Measurements from ENCODE around the gene PDE11A. TPM values are rescaled to one million over a fixed set of nuclear protein-coding genes. Genes with fewer than 3 reads are reported as not detected.

PDE11A gene
- total and polyA plus RNA-seq, 5 donors from 2014 or later, result not detected

GRCh38 chr2:177909962-177910361 is 162.6 kb downstream of the PDE11A start:
- Mint-ChIP-seq H3K9me3 (no peaks in the 10 kb centered on the region), H3K27me3 (no peaks in the 10 kb centered on the region), H3K4me3 (no peak overlapping the region)

GRCh38 chr2:177908824-177909223 is 163.8 kb downstream of the PDE11A start:
- Histone ChIP-seq H3K36me3 (ENCODE audit: control insufficient read depth, insufficient read depth, low read length) (no peaks in the 10 kb centered on the region), H3K4me3 (ENCODE audit: low read depth, low read length) (no peak overlapping the region), H3K27me3 (ENCODE audit: control insufficient read depth, insufficient read depth, low read length) (no peaks in the 10 kb centered on the region), H3K9me3 (ENCODE audit: control insufficient read depth in 2 of 2, low read length in 2 of 2) (no peaks in the 10 kb centered on the region), H3K4me1 (ENCODE audit: control insufficient read depth, insufficient read depth, low read length, poor library complexity, severe bottlenecking) (no peaks in the 10 kb centered on the region), H3K27ac (ENCODE audit: insufficient read depth, low read length, poor library complexity, severe bottlenecking) (no peak overlapping the region)
- no peaks in the 10 kb centered on the region for H3K9me3 Mint-ChIP-seq
- H3K36me3 Mint-ChIP-seq, result no peaks in the 10 kb centered on the region
- no peak for DNase-seq
- no peaks in the 10 kb centered on the region for H3K4me1 Mint-ChIP-seq
- no peak for ATAC-seq (ENCODE audit: low read depth in 2 of 2)
- peak overlapping the region in 1 of 3 donors; percentile 11 for H3K27ac Mint-ChIP-seq
- H3K27me3 Mint-ChIP-seq, result no peaks in the 10 kb centered on the region
- H3K4me3 Mint-ChIP-seq, result no peak overlapping the region

More at GRCh38 chr2:177909962-177910361, 162.6 kb downstream of the PDE11A start:
- H3K27ac ChIP-seq (ENCODE audit: insufficient read depth, low read length, poor library complexity, severe bottlenecking), result no peak overlapping the region
- Mint-ChIP-seq H3K36me3 (no peaks in the 10 kb centered on the region), H3K27ac (no peak overlapping the region), H3K4me1 (no peaks in the 10 kb centered on the region)
- no peaks in the 10 kb centered on the region for H3K9me3 ChIP-seq (ENCODE audit: control insufficient read depth in 2 of 2, low read length in 2 of 2)
- no peak overlapping the region for H3K4me3 ChIP-seq (ENCODE audit: low read depth, low read length)
- ATAC-seq (ENCODE audit: low read depth in 2 of 2) (no peak), DNase-seq (no peak)
- no peaks in the 10 kb centered on the region for H3K36me3 ChIP-seq (ENCODE audit: control insufficient read depth, insufficient read depth, low read length)
- no peaks in the 10 kb centered on the region for H3K27me3 ChIP-seq (ENCODE audit: control insufficient read depth, insufficient read depth, low read length)
- H3K4me1 ChIP-seq (ENCODE audit: control insufficient read depth, insufficient read depth, low read length, poor library complexity, severe bottlenecking), result no peaks in the 10 kb centered on the region

- Histone ChIP-seq H3K27ac (ENCODE audit: insufficient read depth, low read length, poor library complexity, severe bottlenecking) (no peak overlapping the region), H3K9me3 (ENCODE audit: control insufficient read depth in 2 of 2, low read length in 2 of 2) (no peaks in the 10 kb centered on the region), H3K27me3 (ENCODE audit: control insufficient read depth, insufficient read depth, low read length) (no peaks in the 10 kb centered on the region), H3K4me1 (ENCODE audit: control insufficient read depth, insufficient read depth, low read length, poor library complexity, severe bottlenecking) (no peaks in the 10 kb centered on the region), H3K4me3 (ENCODE audit: low read depth, low read length) (no peak overlapping the region), H3K36me3 (ENCODE audit: control insufficient read depth, insufficient read depth, low read length) (no peaks in the 10 kb centered on the region)
- ATAC-seq (ENCODE audit: low read depth in 2 of 2) (no peak), DNase-seq (no peak)
- Mint-ChIP-seq H3K27ac (no peak overlapping the region), H3K4me1 (no peaks in the 10 kb centered on the region), H3K4me3 (no peak overlapping the region), H3K27me3 (no peaks in the 10 kb centered on the region), H3K36me3 (no peaks in the 10 kb centered on the region), H3K9me3 (peaks cover 0 to 2% (median 0%) of the 10 kb centered on the region in 7 donors)
These were observed 164.4 kb downstream of the PDE11A start for GRCh38 chr2:177908182-177908581.

GRCh38 chr2:177906041-177906718 is 166.4 kb downstream of the PDE11A start:
- no peaks in the 10 kb centered on the region for H3K36me3 Mint-ChIP-seq
- Histone ChIP-seq H3K27me3 (ENCODE audit: control insufficient read depth, insufficient read depth, low read length) (no peaks in the 10 kb centered on the region), H3K9me3 (ENCODE audit: control insufficient read depth in 2 of 2, low read length in 2 of 2) (no peaks in the 10 kb centered on the region), H3K36me3 (ENCODE audit: control insufficient read depth, insufficient read depth, low read length) (no peaks in the 10 kb centered on the region), H3K27ac (ENCODE audit: insufficient read depth, low read length, poor library complexity, severe bottlenecking) (no peak overlapping the region), H3K4me1 (ENCODE audit: control insufficient read depth, insufficient read depth, low read length, poor library complexity, severe bottlenecking) (no peaks in the 10 kb centered on the region), H3K4me3 (ENCODE audit: low read depth, low read length) (no peak overlapping the region)
- H3K4me3 Mint-ChIP-seq, result no peak overlapping the region
- H3K27ac Mint-ChIP-seq, result no peak overlapping the region
- no peaks in the 10 kb centered on the region for H3K4me1 Mint-ChIP-seq
- H3K9me3 Mint-ChIP-seq, result peaks cover 0 to 2% (median 0%) of the 10 kb centered on the region in 7 donors
- H3K27me3 Mint-ChIP-seq, result no peaks in the 10 kb centered on the region
- DNase-seq, result peak; percentile 5 to 63 (median 25)
- peak; percentile 59 to 64 for ATAC-seq (ENCODE audit: low read depth in 2 of 2)

GRCh38 chr2:177905640-177906039 is 166.9 kb downstream of the PDE11A start:
- Mint-ChIP-seq H3K36me3 (no peaks in the 10 kb centered on the region), H3K27me3 (no peaks in the 10 kb centered on the region), H3K4me1 (no peaks in the 10 kb centered on the region), H3K27ac (no peak overlapping the region), H3K4me3 (no peak overlapping the region), H3K9me3 (peaks cover 0 to 2% (median 0%) of the 10 kb centered on the region in 7 donors)
- Histone ChIP-seq H3K27me3 (ENCODE audit: control insufficient read depth, insufficient read depth, low read length) (no peaks in the 10 kb centered on the region), H3K27ac (ENCODE audit: insufficient read depth, low read length, poor library complexity, severe bottlenecking) (no peak overlapping the region), H3K4me1 (ENCODE audit: control insufficient read depth, insufficient read depth, low read length, poor library complexity, severe bottlenecking) (no peaks in the 10 kb centered on the region), H3K36me3 (ENCODE audit: control insufficient read depth, insufficient read depth, low read length) (no peaks in the 10 kb centered on the region), H3K9me3 (ENCODE audit: control insufficient read depth in 2 of 2, low read length in 2 of 2) (no peaks in the 10 kb centered on the region), H3K4me3 (ENCODE audit: low read depth, low read length) (no peak overlapping the region)
- ATAC-seq (ENCODE audit: low read depth in 2 of 2), result no peak
- DNase-seq, result no peak

- Mint-ChIP-seq H3K36me3 (no peaks in the 10 kb centered on the region), H3K27me3 (no peaks in the 10 kb centered on the region), H3K9me3 (peaks cover 0 to 2% (median 0%) of the 10 kb centered on the region in 7 donors), H3K27ac (no peak overlapping the region), H3K4me1 (no peaks in the 10 kb centered on the region), H3K4me3 (no peak overlapping the region)
- no peaks in the 10 kb centered on the region for H3K9me3 ChIP-seq (ENCODE audit: control insufficient read depth in 2 of 2, low read length in 2 of 2)
- H3K4me1 ChIP-seq (ENCODE audit: control insufficient read depth, insufficient read depth, low read length, poor library complexity, severe bottlenecking), result no peaks in the 10 kb centered on the region
- H3K27me3 ChIP-seq (ENCODE audit: control insufficient read depth, insufficient read depth, low read length), result no peaks in the 10 kb centered on the region
- H3K27ac ChIP-seq (ENCODE audit: insufficient read depth, low read length, poor library complexity, severe bottlenecking), result no peak overlapping the region
- no peak overlapping the region for H3K4me3 ChIP-seq (ENCODE audit: low read depth, low read length)
- no peak for DNase-seq
- H3K36me3 ChIP-seq (ENCODE audit: control insufficient read depth, insufficient read depth, low read length), result no peaks in the 10 kb centered on the region
- ATAC-seq (ENCODE audit: low read depth in 2 of 2), result no peak
These were observed 170.0 kb downstream of the PDE11A start for GRCh38 chr2:177902395-177903163.

- Histone ChIP-seq H3K4me1 (ENCODE audit: control insufficient read depth, insufficient read depth, low read length, poor library complexity, severe bottlenecking) (no peaks in the 10 kb centered on the region), H3K4me3 (ENCODE audit: low read depth, low read length) (no peak overlapping the region), H3K27me3 (ENCODE audit: control insufficient read depth, insufficient read depth, low read length) (no peaks in the 10 kb centered on the region), H3K9me3 (ENCODE audit: control insufficient read depth in 2 of 2, low read length in 2 of 2) (no peaks in the 10 kb centered on the region), H3K27ac (ENCODE audit: insufficient read depth, low read length, poor library complexity, severe bottlenecking) (no peak overlapping the region), H3K36me3 (ENCODE audit: control insufficient read depth, insufficient read depth, low read length) (no peaks in the 10 kb centered on the region)
- Mint-ChIP-seq H3K9me3 (peaks cover 0 to 2% (median 0%) of the 10 kb centered on the region in 7 donors), H3K4me3 (no peak overlapping the region), H3K36me3 (no peaks in the 10 kb centered on the region), H3K27ac (no peak overlapping the region), H3K4me1 (no peaks in the 10 kb centered on the region), H3K27me3 (no peaks in the 10 kb centered on the region)
- no peak for DNase-seq
- ATAC-seq (ENCODE audit: low read depth in 2 of 2), result no peak
These were observed 172.5 kb downstream of the PDE11A start for GRCh38 chr2:177900082-177900481.

Data from CD4-positive, CD25-positive, alpha-beta regulatory T cell (primary cell).